Iris pigment epithelial cell (primary cell): Measurements from ENCODE around the gene SAA1.

Source experiments
- DNase-seq: peaks from one replicate; pipeline ENCODE4 v3.0.0-alpha.2; 2011; ENCODE audit warnings: low read depth

SAA1 gene

DNA sequence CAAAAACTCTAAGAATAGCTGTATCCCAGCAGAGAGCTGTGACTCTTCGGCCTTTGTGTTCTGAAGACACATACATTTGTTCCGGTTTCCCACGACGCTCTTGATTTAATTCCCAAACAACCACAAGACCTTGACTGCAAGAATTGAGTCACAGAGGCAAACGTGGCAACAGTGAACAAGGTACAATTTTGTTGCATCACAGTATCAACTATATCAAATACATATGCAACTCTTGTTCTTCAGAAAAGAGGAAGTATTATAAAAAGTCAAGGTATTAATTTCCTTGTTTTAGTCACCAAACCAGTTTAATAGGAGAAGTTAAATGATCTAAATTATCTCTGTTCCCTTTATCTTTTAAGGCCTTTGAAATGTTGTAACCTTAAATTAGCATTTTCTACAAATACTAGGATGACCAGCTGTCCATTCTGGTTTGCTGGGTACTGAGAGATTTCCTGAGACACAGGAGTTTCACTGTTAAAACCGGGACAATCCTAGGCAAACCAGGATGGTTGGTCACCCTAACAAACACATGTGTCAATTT is 44.8 kb downstream of the SAA1 start:
- peak; percentile 98 for DNase-seq

DNA sequence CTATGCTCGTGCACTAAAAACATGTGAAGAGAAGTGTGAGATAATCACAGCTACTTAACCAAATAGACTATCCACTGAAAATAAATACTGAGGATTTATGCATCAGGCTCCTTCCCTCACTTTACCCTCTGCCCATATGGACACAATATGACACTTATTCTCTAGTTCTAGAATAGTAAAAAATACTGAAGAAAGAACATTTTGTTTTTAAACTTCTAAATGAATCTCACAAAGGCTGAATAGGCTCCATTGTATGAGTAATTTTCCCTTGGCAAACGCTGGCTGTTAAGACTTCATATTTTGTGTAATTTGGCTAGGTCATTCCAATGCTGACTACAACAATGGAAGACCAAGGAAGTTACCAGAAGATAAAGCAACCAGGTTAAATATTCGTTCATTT is 45.9 kb downstream of the SAA1 start:
- peak; percentile 63 for DNase-seq

DNA sequence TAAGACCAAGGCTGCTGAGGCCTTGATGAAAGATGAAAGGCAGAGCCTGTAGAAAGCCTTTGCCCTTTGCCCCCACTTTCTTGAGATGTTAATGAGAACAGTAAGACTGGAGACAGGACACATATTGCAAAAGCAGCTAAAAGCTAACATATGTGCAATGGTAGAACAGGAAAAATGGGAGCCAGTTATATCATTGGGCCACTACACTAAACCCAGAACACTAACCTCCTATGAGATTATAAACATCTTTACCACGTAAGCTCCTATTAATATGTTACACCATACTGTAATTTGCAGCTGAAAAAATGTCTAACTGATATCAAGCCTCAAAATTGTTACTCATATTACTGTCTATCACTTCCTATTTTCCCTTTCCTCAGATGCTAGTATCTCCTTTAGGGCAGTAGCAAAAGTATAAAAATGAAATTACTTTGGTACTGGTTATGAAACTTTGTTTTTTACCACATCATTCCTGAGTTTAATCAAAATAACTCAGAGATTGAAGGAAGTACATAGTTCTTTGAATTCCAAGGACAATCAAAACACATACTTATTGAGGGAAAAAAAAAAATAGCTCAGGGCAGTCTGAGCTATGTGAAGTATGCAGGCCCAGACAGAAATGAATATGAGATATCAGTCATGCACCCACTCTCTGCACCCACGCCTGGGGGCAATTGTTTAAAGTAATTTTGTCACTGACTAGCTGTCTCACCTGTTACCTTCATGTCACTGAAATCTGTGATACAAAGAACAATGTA is 46.8 kb downstream of the SAA1 start:
- peak; percentile 86 for DNase-seq

GRCh38 chr11:18313965-18314763 is 48.1 kb downstream of the SAA1 start:
- peak; percentile 89 for DNase-seq

GRCh38 chr11:18314784-18315523 is 48.9 kb downstream of the SAA1 start:
- DNase-seq: peak; percentile 12

DNA sequence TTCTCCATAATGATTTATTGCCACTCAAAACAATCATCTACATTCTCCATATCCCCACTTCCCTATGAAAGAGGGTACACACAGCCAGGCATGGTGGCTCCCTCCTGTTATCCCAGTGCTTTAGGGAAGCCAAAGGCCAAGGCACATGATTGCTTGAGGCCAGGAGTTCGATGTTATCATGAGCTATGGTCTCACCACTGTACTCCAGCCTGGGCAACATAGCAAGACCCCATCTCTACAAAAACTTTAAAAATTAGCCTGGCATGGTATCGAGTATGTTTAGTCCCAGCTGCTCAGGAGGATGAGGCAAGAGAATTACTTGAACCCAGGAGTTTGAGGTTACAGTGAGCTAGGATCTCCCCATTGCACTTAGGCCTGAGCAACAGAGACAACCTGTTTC is 49.8 kb downstream of the SAA1 start:
- no peak for DNase-seq

- DNase-seq: no peak
These were observed 51.5 kb downstream of the SAA1 start for GRCh38 chr11:18317551-18317950.
